Measurements from ENCODE around the gene SORBS1. TPM values are rescaled to one million over a fixed set of nuclear protein-coding genes. Genes with fewer than 3 reads are reported as not detected.

SORBS1 gene
- total RNA-seq, 1 donor from 2014 or later, result 416 TPM

DNA sequence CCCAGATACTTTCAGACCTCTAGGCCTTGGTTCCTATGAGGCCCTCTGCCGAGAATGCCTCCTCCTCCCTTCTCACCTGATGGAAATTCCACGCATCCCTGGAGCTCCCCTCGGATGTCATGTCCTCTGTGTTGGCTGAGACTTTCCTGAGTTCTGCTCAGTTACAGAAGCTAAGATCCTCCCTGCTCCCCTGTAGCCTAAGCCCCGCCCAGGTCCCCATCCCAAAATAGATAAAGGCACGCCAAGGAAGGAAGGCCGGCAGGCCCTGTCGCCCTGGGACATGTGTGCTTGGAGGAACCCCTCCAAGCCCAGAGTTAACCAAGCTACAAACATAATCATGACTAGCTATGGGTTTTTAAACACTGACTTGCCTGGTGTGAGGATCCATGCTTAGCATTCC, 123.5 kb downstream of the SORBS1 start:
- no peaks in the 10 kb centered on the region for H3K27me3 ChIP-seq
- peak overlapping the region; percentile 93 to 96 for H3K27ac ChIP-seq
- H3K9me3 ChIP-seq, result no peaks in the 10 kb centered on the region
- H3K4me1 ChIP-seq, result peaks cover 37 to 90% of the 10 kb centered on the region in 2 donors
- TF ChIP-seq, protein P1, sequence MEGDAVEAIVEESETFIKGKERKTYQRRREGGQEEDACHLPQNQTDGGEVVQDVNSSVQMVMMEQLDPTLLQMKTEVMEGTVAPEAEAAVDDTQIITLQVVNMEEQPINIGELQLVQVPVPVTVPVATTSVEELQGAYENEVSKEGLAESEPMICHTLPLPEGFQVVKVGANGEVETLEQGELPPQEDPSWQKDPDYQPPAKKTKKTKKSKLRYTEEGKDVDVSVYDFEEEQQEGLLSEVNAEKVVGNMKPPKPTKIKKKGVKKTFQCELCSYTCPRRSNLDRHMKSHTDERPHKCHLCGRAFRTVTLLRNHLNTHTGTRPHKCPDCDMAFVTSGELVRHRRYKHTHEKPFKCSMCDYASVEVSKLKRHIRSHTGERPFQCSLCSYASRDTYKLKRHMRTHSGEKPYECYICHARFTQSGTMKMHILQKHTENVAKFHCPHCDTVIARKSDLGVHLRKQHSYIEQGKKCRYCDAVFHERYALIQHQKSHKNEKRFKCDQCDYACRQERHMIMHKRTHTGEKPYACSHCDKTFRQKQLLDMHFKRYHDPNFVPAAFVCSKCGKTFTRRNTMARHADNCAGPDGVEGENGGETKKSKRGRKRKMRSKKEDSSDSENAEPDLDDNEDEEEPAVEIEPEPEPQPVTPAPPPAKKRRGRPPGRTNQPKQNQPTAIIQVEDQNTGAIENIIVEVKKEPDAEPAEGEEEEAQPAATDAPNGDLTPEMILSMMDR (IDR thresholded peaks at IDR 0.05), result no peak
- H3K4me3 ChIP-seq, result no peak overlapping the region
- DNase-seq (ENCODE audit: low spot score in 2 of 2), result peak in 1 of 2 donors; percentile 60
- intact Hi-C loops (cut with DNase I), result no loop called here
- H3K36me3 ChIP-seq, result peaks cover 77 to 80% of the 10 kb centered on the region in 2 donors

- Histone ChIP-seq H3K4me1 (peaks cover 32 to 88% of the 10 kb centered on the region in 2 donors), H3K27ac (peak overlapping the region; percentile 93 to 96), H3K36me3 (peaks cover 92 to 93% of the 10 kb centered on the region in 2 donors), H3K27me3 (no peaks in the 10 kb centered on the region), H3K4me3 (peak overlapping the region in 1 of 2 donors; percentile 13), H3K9me3 (no peaks in the 10 kb centered on the region)
- TF ChIP-seq, protein P1 (IDR thresholded peaks at IDR 0.05), result no peak
- intact Hi-C loops (cut with DNase I), result no loop called here
- no peak for DNase-seq (ENCODE audit: low spot score in 2 of 2)
Measured at GRCh38 chr10:95435548-95436279, 125.5 kb downstream of the SORBS1 start.

- no peaks in the 10 kb centered on the region for H3K27me3 ChIP-seq
- TF ChIP-seq, protein P1 (IDR thresholded peaks at IDR 0.05), result no peak
- H3K4me1 ChIP-seq, result peaks cover 27 to 88% of the 10 kb centered on the region in 2 donors
- DNase-seq (ENCODE audit: low spot score in 2 of 2), result peak in 1 of 2 donors; percentile 30
- intact Hi-C loops (cut with DNase I), result loop anchor here (5.0 kb wide), 1 partner anchor 128 kb away; the partner anchor contains the start of gene SORBS1
- peak overlapping the region; percentile 93 to 96 for H3K27ac ChIP-seq
- no peaks in the 10 kb centered on the region for H3K9me3 ChIP-seq
- H3K36me3 ChIP-seq, result peaks cover 90 to 95% of the 10 kb centered on the region in 2 donors
- H3K4me3 ChIP-seq, result no peak overlapping the region
Measured at GRCh38 chr10:95434583-95434982, 126.6 kb downstream of the SORBS1 start.

GRCh38 chr10:95431900-95432342, 129.2 kb downstream of the SORBS1 start:
- Histone ChIP-seq H3K27ac (peak overlapping the region; percentile 93 to 96), H3K9me3 (no peaks in the 10 kb centered on the region), H3K27me3 (no peaks in the 10 kb centered on the region), H3K4me3 (no peak overlapping the region), H3K36me3 (peaks cover 87 to 94% of the 10 kb centered on the region in 2 donors), H3K4me1 (peaks cover 27 to 86% of the 10 kb centered on the region in 2 donors)
- peak in 1 of 2 donors; percentile 71 for DNase-seq (ENCODE audit: low spot score in 2 of 2)
- TF ChIP-seq, protein P1 (IDR thresholded peaks at IDR 0.05), result no peak
- intact Hi-C loops (cut with DNase I), result loop anchor here (5.0 kb wide), 1 partner anchor 130 kb away; the partner anchor contains the start of gene SORBS1

DNA sequence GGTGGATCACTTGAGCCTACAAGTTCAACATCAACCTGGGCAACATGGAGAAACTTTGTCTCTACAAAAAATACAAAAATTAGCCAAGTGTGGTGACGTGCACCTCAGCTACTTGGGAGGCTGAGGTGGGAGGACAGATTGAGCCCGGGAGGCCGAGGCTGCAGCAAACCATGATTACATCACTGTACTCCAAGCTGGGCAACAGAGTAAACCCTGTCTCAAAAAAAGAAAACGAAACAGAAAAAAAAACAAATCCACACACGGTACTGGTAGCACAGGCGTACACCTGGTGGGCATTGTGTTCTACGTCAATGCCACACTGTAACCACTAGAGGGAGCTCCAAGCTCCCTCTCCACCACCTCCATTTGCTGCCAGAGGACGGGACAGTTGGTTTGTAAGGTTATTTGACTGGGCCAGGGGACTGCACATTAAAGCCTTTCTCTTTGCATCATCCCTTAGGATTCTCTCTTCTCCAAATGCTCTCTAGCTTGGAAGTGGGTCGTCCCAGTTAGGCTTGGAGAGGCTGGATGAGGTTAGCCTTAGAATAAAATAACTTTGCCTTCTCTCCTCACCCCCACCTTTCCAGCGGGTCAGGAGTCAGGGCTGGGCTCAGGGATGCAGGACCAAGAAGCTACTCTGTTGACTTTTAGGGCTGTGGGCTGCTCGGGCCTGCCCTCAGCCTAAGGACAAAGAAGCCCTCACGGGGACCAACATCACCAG, 130.8 kb downstream of the SORBS1 start:
- Histone ChIP-seq H3K9me3 (no peaks in the 10 kb centered on the region), H3K4me3 (no peak overlapping the region), H3K36me3 (peaks cover 85 to 93% of the 10 kb centered on the region in 2 donors), H3K4me1 (peaks cover 19 to 80% of the 10 kb centered on the region in 2 donors), H3K27me3 (no peaks in the 10 kb centered on the region), H3K27ac (peak overlapping the region; percentile 93 to 96)
- peak in 1 of 2 donors; percentile 70 for DNase-seq (ENCODE audit: low spot score in 2 of 2)
- TF ChIP-seq, protein P1 (IDR thresholded peaks at IDR 0.05), result peak; percentile 88 to 91 (median 90)
- intact Hi-C loops (cut with DNase I), result loop anchor here (1.0 to 5.0 kb wide), 3 partner anchors 56 to 170 kb away; partner anchors contain the start of gene SORBS1

Measured in ascending aorta (tissue), 2 donors.